Uterus (tissue), 4 donors: ENCODE data around the gene P2RY14. TPM values are rescaled to one million over a fixed set of nuclear protein-coding genes. Genes with fewer than 3 reads are reported as not detected.

Experiments used
- DNase-seq, 2 donors: peaks; one replicate each; pipeline ENCODE4 v3.0.0-alpha.2; 2019 to 2020
- H3K27ac ChIP-seq, 2 donors: fragments of 200-600 bp; sonication (generic); 1 replicate in 1 of 2; 2 replicates in 1 of 2; pipeline ENCODE4 v1.5.1; 2016 to 2018
- H3K27me3 ChIP-seq, 2 donors: fragments of 200-600 bp; sonication (generic); one replicate each; pipeline ENCODE4 v1.5.1; 2018 to 2019; ENCODE audit warnings: control low read depth in 1 of 2
- H3K36me3 ChIP-seq, 2 donors: fragments of 200-600 bp; sonication (generic); one replicate each; pipeline ENCODE4 v1.5.1; 2019; ENCODE audit warnings: control low read depth in 1 of 2
- H3K4me1 ChIP-seq, 2 donors: fragments of 200-600 bp; sonication (generic); one replicate each; pipeline ENCODE4 v1.5.1; 2018 to 2019; ENCODE audit warnings: control low read depth in 1 of 2
- H3K4me3 ChIP-seq, 2 donors: fragments of 200-600 bp; sonication (generic); 1 replicate in 1 of 2; 2 replicates in 1 of 2; pipeline ENCODE4 v1.5.1; 2018 to 2019; ENCODE audit warnings: mild to moderate bottlenecking in 1 of 2
- H3K9me3 ChIP-seq, 2 donors: fragments of 200-600 bp; sonication (generic); one replicate each; pipeline ENCODE4 v1.5.1; 2019; ENCODE audit warnings: control low read depth in 1 of 2
- CTCF ChIP-seq, 4 experiments: fragments of 200-600 bp in 2 of 4; fragments of 450-650 bp in 2 of 4; sonication (generic) in 2 of 4; IDR thresholded peaks; one replicate each; pipeline ENCODE4 v1.5.1; 2016 to 2019; ENCODE audit warnings: antibody characterized with exemption in 4 of 4, mild to moderate bottlenecking in 2 of 4, moderate library complexity in 1 of 4
- POLR2A ChIP-seq, 2 donors: fragments of 450-650 bp; IDR thresholded peaks; one replicate each; pipeline ENCODE4 v1.6.1; 2016; ENCODE audit warnings: antibody characterized with exemption in 2 of 2, mild to moderate bottlenecking in 1 of 2, moderate library complexity in 1 of 2
- intact Hi-C: fragments of 100-400 bp; cut with DNase I; formaldehyde crosslinking; loops from one replicate; pipeline ENCODE4 v1.15.1; 2023; ENCODE audit warnings: low total_unique reads
- total RNA-seq, 4 donors: library from RNA; depleted of rRNA in 3 of 4; stranded (reverse); fragments of >200 nt in 3 of 4; gene quantifications; one replicate each; pipeline versions ENCODE4 v1.1.0 to v1.2.4, GENCODE V29; 2014 to 2023
- donor health status: DM: yes; HTN: yes; CAD: no.

Gene P2RY14
- total RNA-seq, 4 donors from 2014 or later, result 0.51 to 2.6 (median 0.61) TPM

- Histone ChIP-seq H3K4me1 (no peaks in the 10 kb centered on the region), H3K36me3 (no peaks in the 10 kb centered on the region), H3K27me3 (no peaks in the 10 kb centered on the region), H3K9me3 (no peaks in the 10 kb centered on the region), H3K27ac (no peak overlapping the region), H3K4me3 (no peak overlapping the region)
- intact Hi-C loops, result no loop called here
- TF ChIP-seq CTCF (IDR thresholded peaks at IDR 0.05) (no peak), POLR2A (IDR thresholded peaks at IDR 0.05) (no peak)
- DNase-seq, result no peak
Observed at GRCh38 chr3:151297429-151297828, 19.1 kb upstream of the P2RY14 start.

- Histone ChIP-seq H3K27me3 (no peaks in the 10 kb centered on the region), H3K4me3 (no peak overlapping the region), H3K27ac (no peak overlapping the region), H3K4me1 (no peaks in the 10 kb centered on the region), H3K36me3 (no peaks in the 10 kb centered on the region), H3K9me3 (no peaks in the 10 kb centered on the region)
- no peak for TF ChIP-seq POLR2A (IDR thresholded peaks at IDR 0.05)
- no peak for TF ChIP-seq CTCF (IDR thresholded peaks at IDR 0.05)
- intact Hi-C loops, result no loop called here
- no peak for DNase-seq
Observed at GRCh38 chr3:151296226-151296625, 17.9 kb upstream of the P2RY14 start.

GRCh38 chr3:151293127-151293526 lies 14.8 kb upstream of the P2RY14 start:
- no peak overlapping the region for H3K4me3 ChIP-seq
- no peaks in the 10 kb centered on the region for H3K27me3 ChIP-seq
- no peaks in the 10 kb centered on the region for H3K9me3 ChIP-seq
- H3K27ac ChIP-seq, result no peak overlapping the region
- DNase-seq, result no peak
- H3K4me1 ChIP-seq, result no peaks in the 10 kb centered on the region
- TF ChIP-seq POLR2A (IDR thresholded peaks at IDR 0.05) (no peak), CTCF (IDR thresholded peaks at IDR 0.05) (no peak)
- H3K36me3 ChIP-seq, result no peaks in the 10 kb centered on the region
- intact Hi-C loops, result no loop called here

- intact Hi-C loops, result no loop called here
- Histone ChIP-seq H3K9me3 (no peaks in the 10 kb centered on the region), H3K27me3 (no peaks in the 10 kb centered on the region), H3K27ac (no peak overlapping the region), H3K36me3 (no peaks in the 10 kb centered on the region), H3K4me3 (no peak overlapping the region), H3K4me1 (no peaks in the 10 kb centered on the region)
- no peak for DNase-seq
- no peak for TF ChIP-seq POLR2A (IDR thresholded peaks at IDR 0.05)
- peak; percentile 10 to 38 (median 18) for TF ChIP-seq CTCF (IDR thresholded peaks at IDR 0.05)
Observed at GRCh38 chr3:151290673-151291072, 12.3 kb upstream of the P2RY14 start.

- no peak overlapping the region for H3K4me3 ChIP-seq
- H3K27me3 ChIP-seq, result no peaks in the 10 kb centered on the region
- TF ChIP-seq CTCF (IDR thresholded peaks at IDR 0.05), result no peak
- TF ChIP-seq POLR2A (IDR thresholded peaks at IDR 0.05), result no peak
- H3K9me3 ChIP-seq, result no peaks in the 10 kb centered on the region
- H3K27ac ChIP-seq, result no peak overlapping the region
- H3K4me1 ChIP-seq, result no peaks in the 10 kb centered on the region
- no peaks in the 10 kb centered on the region for H3K36me3 ChIP-seq
- DNase-seq, result no peak
- intact Hi-C loops, result loop anchor here (10.0 kb wide), 1 partner anchor 65 kb away; no protein-coding TSS in a partner anchor
Observed at GRCh38 chr3:151289445-151289844, 11.1 kb upstream of the P2RY14 start.
